Adipose tissue (tissue), 3 donors: Measurements from ENCODE around the gene LYL1. TPM values are rescaled to one million over a fixed set of nuclear protein-coding genes. Genes with fewer than 3 reads are reported as not detected.

Experiments used
- H3K27ac ChIP-seq: one replicate; pipeline ENCODE4 v1.5.1; 2013; ENCODE audit warnings: low read depth, low read length
- WGBS, 3 donors: extraction: QIAGEN DNeasy Blood & Tissue Kit; methylation state at CpG; one replicate each; pipeline ENCODE4 v1.1.7; 2013; 5-methylcytosine and 5-hydroxymethylcytosine counted together
- polyA plus RNA-seq, 3 donors: library from polyadenylated mRNA; stranded (reverse); fragments of 200-250 nt; gene quantifications; one replicate each; pipeline ENCODE4 v1.2.3, GENCODE V29; 2013
- donor health status: healthy with polysubstance abuse.
- donor health status: Bipolar disorder and iron deficiency.
- donor health status: healthy.

Gene LYL1
- polyA plus RNA-seq, 3 donors = 1.9 to 10.3 (median 7.9) TPM

GRCh38 chr19:13132471-13133180, 30.0 kb upstream of the LYL1 start:
- H3K27ac ChIP-seq = no peak overlapping the region
- WGBS, 3 donors = 69 to 86% (median 80%) methylated on average over 8 of the region's 8 CpGs

GRCh38 chr19:13130886-13131490, 28.3 kb upstream of the LYL1 start:
- WGBS, 3 donors = 73 to 96% (median 93%) methylated on average over 3 of the region's 3 CpGs
- H3K27ac ChIP-seq = no peak overlapping the region

- no peak overlapping the region for H3K27ac ChIP-seq
- WGBS, 3 donors = 94 to 96% (median 94%) methylated on average over 9 of the region's 9 CpGs
These were observed 26.7 kb upstream of the LYL1 start for GRCh38 chr19:13129384-13129783.

- 38 to 78% (median 67%) methylated on average over 1 of the region's 1 CpG for WGBS, 3 donors
- no peak overlapping the region for H3K27ac ChIP-seq
These were observed 25.9 kb upstream of the LYL1 start for GRCh38 chr19:13128583-13128982.

- WGBS, 3 donors = 86 to 94% (median 90%) methylated on average over 6 of the region's 6 CpGs
- no peak overlapping the region for H3K27ac ChIP-seq
These were observed 25.3 kb upstream of the LYL1 start for GRCh38 chr19:13127811-13128575.

- no peak overlapping the region for H3K27ac ChIP-seq
- 78 to 91% (median 89%) methylated on average over 8 to 9 of the region's 9 CpGs for WGBS, 3 donors
These were observed 24.4 kb upstream of the LYL1 start for GRCh38 chr19:13127051-13127450.

- H3K27ac ChIP-seq = no peak overlapping the region
- 90 to 93% (median 91%) methylated on average over 20 of the region's 20 CpGs for WGBS, 3 donors
These were observed 20.6 kb upstream of the LYL1 start for GRCh38 chr19:13122980-13123957.

- no peak overlapping the region for H3K27ac ChIP-seq
- WGBS, 3 donors = 74 to 90% (median 83%) methylated on average over 13 of the region's 13 CpGs
These were observed 19.7 kb upstream of the LYL1 start for GRCh38 chr19:13122275-13122878.

GRCh38 chr19:13121551-13122274, 19.1 kb upstream of the LYL1 start:
- H3K27ac ChIP-seq = no peak overlapping the region
- WGBS, 3 donors = 79 to 84% (median 80%) methylated on average over 18 of the region's 18 CpGs

GRCh38 chr19:13120817-13121216, 18.2 kb upstream of the LYL1 start:
- no peak overlapping the region for H3K27ac ChIP-seq
- WGBS, 3 donors = 73 to 80% (median 76%) methylated on average over 10 of the region's 10 CpGs

- H3K27ac ChIP-seq = no peak overlapping the region
- 78 to 83% (median 83%) methylated on average over 9 of the region's 9 CpGs for WGBS, 3 donors
These were observed 17.4 kb upstream of the LYL1 start for GRCh38 chr19:13120031-13120430.

GRCh38 chr19:13119627-13120026, 17.0 kb upstream of the LYL1 start:
- H3K27ac ChIP-seq = no peak overlapping the region

GRCh38 chr19:13118424-13119193, 16.0 kb upstream of the LYL1 start:
- no peak overlapping the region for H3K27ac ChIP-seq
- 0 to 1% (median 1%) methylated on average over 35 to 57 of the region's 57 CpGs for WGBS, 3 donors

More at GRCh38 chr19:13119627-13120026, 17.0 kb upstream of the LYL1 start:
- WGBS, 3 donors = 63 to 83% (median 66%) methylated on average over 8 of the region's 8 CpGs

GRCh38 chr19:13117772-13118423, 15.2 kb upstream of the LYL1 start, which contains the start of gene NACC1:
TSS of gene NACC1 (plus strand) at chr19:13118264. CDS start at chr19:13135208, 16,944 bp downstream.
- 2 to 3% (median 3%) methylated on average over 39 to 65 of the region's 65 CpGs for WGBS, 3 donors
- no peak within 1 kb of the TSS for H3K27ac ChIP-seq

- H3K27ac ChIP-seq = no peak overlapping the region
- WGBS, 3 donors = 11 to 19% (median 14%) methylated on average over 19 to 20 of the region's 20 CpGs
These were observed 14.6 kb upstream of the LYL1 start for GRCh38 chr19:13117176-13117771.
